ENCODE data around the gene ASXL3. TPM values are rescaled to one million over a fixed set of nuclear protein-coding genes. Genes with fewer than 3 reads are reported as not detected.
A peak's percentile ranks its signal among the peaks of the same experiment; 100 is the strongest.

Gene ASXL3
- total RNA-seq, 1 donor from 2014 or later, result 3.6 TPM

- DNase-seq, result no peak
- intact Hi-C loops (cut with DNase I), result no loop called here
Measured at GRCh38 chr18:33699372-33699771, 121.4 kb downstream of the ASXL3 start.

GRCh38 chr18:33700513-33700976 is 122.5 kb downstream of the ASXL3 start:
- ATAC-seq (ENCODE audit: poor library complexity), result no peak
- no peak for DNase-seq
- intact Hi-C loops (cut with DNase I), result no loop called here

More at GRCh38 chr18:33699372-33699771, 121.4 kb downstream of the ASXL3 start:
- no peak for ATAC-seq (ENCODE audit: poor library complexity)

GRCh38 chr18:33702625-33703024 is 124.6 kb downstream of the ASXL3 start:
- intact Hi-C loops (cut with DNase I), result no loop called here
- ATAC-seq (ENCODE audit: poor library complexity) (no peak), DNase-seq (no peak)

GRCh38 chr18:33706391-33706790 is 128.4 kb downstream of the ASXL3 start:
- ATAC-seq (ENCODE audit: poor library complexity) (no peak), DNase-seq (no peak)
- intact Hi-C loops (cut with DNase I), result no loop called here

- DNase-seq (no peak), ATAC-seq (ENCODE audit: poor library complexity) (no peak)
- intact Hi-C loops (cut with DNase I), result no loop called here
Measured at GRCh38 chr18:33708876-33709275, 130.9 kb downstream of the ASXL3 start.

GRCh38 chr18:33710269-33710668 is 132.2 kb downstream of the ASXL3 start:
- intact Hi-C loops (cut with DNase I), result loop anchor here (5.0 kb wide), 1 partner anchor 187 kb away; no protein-coding TSS in a partner anchor
- no peak for ATAC-seq (ENCODE audit: poor library complexity)
- no peak for DNase-seq

- intact Hi-C loops (cut with DNase I), result loop anchor here (5.0 kb wide), 1 partner anchor 186 kb away; no protein-coding TSS in a partner anchor
- no peak for DNase-seq
- ATAC-seq (ENCODE audit: poor library complexity), result peak; percentile 51
Measured at GRCh38 chr18:33711514-33711913, 133.5 kb downstream of the ASXL3 start.

GRCh38 chr18:33712719-33713118 is 134.7 kb downstream of the ASXL3 start:
- ATAC-seq (ENCODE audit: poor library complexity), result no peak
- DNase-seq, result no peak
- intact Hi-C loops (cut with DNase I), result loop anchor here (5.0 kb wide), 1 partner anchor 185 kb away; no protein-coding TSS in a partner anchor

- ATAC-seq (ENCODE audit: poor library complexity) (peak; percentile 51), DNase-seq (no peak)
- intact Hi-C loops (cut with DNase I), result no loop called here
Measured at GRCh38 chr18:33716061-33716683, 138.2 kb downstream of the ASXL3 start.

- intact Hi-C loops (cut with DNase I), result no loop called here
- no peak for DNase-seq
Measured at GRCh38 chr18:33717339-33717738, 139.3 kb downstream of the ASXL3 start.

GRCh38 chr18:33720133-33720532 is 142.1 kb downstream of the ASXL3 start:
- ATAC-seq (ENCODE audit: poor library complexity) (no peak), DNase-seq (no peak)
- intact Hi-C loops (cut with DNase I), result no loop called here

More at GRCh38 chr18:33717339-33717738, 139.3 kb downstream of the ASXL3 start:
- no peak for ATAC-seq (ENCODE audit: poor library complexity)

GRCh38 chr18:33729556-33729955 is 151.5 kb downstream of the ASXL3 start:
- no peak for ATAC-seq (ENCODE audit: poor library complexity)
- intact Hi-C loops (cut with DNase I), result no loop called here

GRCh38 chr18:33733376-33733775 is 155.4 kb downstream of the ASXL3 start:
- intact Hi-C loops (cut with DNase I), result no loop called here
- ATAC-seq (ENCODE audit: poor library complexity), result no peak
- DNase-seq, result no peak

More at GRCh38 chr18:33729556-33729955, 151.5 kb downstream of the ASXL3 start:
- DNase-seq, result no peak

- ATAC-seq (ENCODE audit: poor library complexity), result no peak
- intact Hi-C loops (cut with DNase I), result no loop called here
- DNase-seq, result no peak
Measured at GRCh38 chr18:33735428-33735827, 157.4 kb downstream of the ASXL3 start.

GRCh38 chr18:33741760-33742159 is 163.7 kb downstream of the ASXL3 start:
- DNase-seq, result no peak
- intact Hi-C loops (cut with DNase I), result no loop called here
- no peak for ATAC-seq (ENCODE audit: poor library complexity)

- DNase-seq (peak; percentile 23), ATAC-seq (ENCODE audit: poor library complexity) (no peak)
- intact Hi-C loops (cut with DNase I), result no loop called here
Measured at GRCh38 chr18:33744032-33744697, 166.1 kb downstream of the ASXL3 start.

GRCh38 chr18:33745151-33745795 is 167.3 kb downstream of the ASXL3 start:
- intact Hi-C loops (cut with DNase I), result no loop called here
- no peak for DNase-seq

GRCh38 chr18:33745871-33746545 is 168.0 kb downstream of the ASXL3 start:
- ATAC-seq (ENCODE audit: poor library complexity) (no peak), DNase-seq (no peak)
- intact Hi-C loops (cut with DNase I), result no loop called here

More at GRCh38 chr18:33745151-33745795, 167.3 kb downstream of the ASXL3 start:
- no peak for ATAC-seq (ENCODE audit: poor library complexity)

GRCh38 chr18:33749834-33750233 is 171.8 kb downstream of the ASXL3 start:
- DNase-seq, result no peak
- no peak for ATAC-seq (ENCODE audit: poor library complexity)
- intact Hi-C loops (cut with DNase I), result no loop called here

All from Right ventricle myocardium superior (tissue), 1 donor.